Measurements from ENCODE around the gene GPC1. TPM values are rescaled to one million over a fixed set of nuclear protein-coding genes. Genes with fewer than 3 reads are reported as not detected.

Gene GPC1
- total and polyA plus RNA-seq, 2 of the 13 experiments (the other 11 are each of a cell fraction or from before 2014, with no cell fraction given) = 4.0 to 5.5 TPM

DNA sequence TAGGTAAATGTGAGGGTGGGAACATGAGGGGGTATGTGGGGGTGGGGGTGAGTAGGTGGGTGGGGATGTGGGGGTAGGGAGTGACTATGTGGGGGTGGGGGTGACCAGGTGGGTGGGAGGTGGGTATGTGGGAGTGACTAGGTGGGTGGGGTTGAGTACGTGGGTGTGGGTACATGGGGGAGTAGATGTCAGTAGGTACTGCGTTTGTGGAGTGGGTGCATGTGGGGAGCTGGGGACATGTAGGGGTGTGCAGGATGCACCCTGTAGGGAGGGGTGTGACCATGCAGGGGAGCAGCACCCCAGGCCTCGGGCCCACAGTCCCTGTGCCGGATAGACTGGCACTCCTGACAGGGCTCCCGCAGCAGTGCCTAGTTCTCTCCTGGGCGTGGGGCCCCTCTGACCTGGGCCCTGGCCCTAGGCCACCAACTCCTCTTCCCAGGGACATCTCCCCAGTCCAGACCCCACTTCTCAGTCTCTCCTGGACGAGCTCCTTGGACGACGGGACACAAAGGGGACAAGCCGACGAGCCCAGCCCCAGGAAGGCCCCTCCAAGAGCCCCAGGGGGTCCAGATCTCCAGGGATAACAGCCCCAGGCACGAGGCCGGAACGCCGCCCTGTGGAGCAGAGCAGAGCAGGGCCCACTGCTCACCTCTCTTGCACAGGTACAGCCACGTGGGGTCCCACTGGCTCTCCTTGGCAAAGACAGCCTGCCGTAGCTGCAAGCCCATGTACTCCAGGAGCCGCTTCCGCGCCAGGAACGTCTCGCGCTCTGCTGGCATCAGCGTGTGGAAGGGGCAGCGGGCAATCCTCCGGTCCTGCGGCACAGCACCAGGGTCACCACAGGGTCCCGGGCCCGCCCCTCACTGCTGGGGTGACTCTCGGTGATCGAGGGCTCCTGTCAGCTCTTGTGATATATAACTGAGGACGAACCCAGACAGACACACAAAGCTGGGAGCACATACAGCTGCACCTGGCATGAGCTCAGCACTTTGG lies 64.1 kb downstream of the GPC1 start:
- 94% methylated on average over 27 of the region's 32 CpGs for WGBS (ENCODE audit: low lambda C conversion rate)
- no peaks in the 10 kb centered on the region for H4K20me1 ChIP-seq (ENCODE audit: insufficient read depth, low read length)
- H3K4me3 ChIP-seq (replicated peaks in 1 of 3; ENCODE audit: insufficient read depth in 1 of 3, low read depth in 2 of 3, low read length in 3 of 3) = no peak overlapping the region
- H3K4me2 ChIP-seq (ENCODE audit: low read depth, low read length) = no peak overlapping the region
- H3K9ac ChIP-seq (ENCODE audit: insufficient read depth, low read depth, low read length) = no peak overlapping the region
- intact Hi-C loops (cut with micrococcal nuclease; ENCODE audit: unreplicated experiment) = no loop called here
- ChIA-PET CTCF (ENCODE audit: low intra/inter-chr PET ratio, low total read pairs) (no interaction called here), POLR2A (no interaction called here)
- no peaks in the 10 kb centered on the region for H3K9me3 ChIP-seq (ENCODE audit: low read length)
- H3K27me3 ChIP-seq (ENCODE audit: control insufficient read depth in 1 of 2, insufficient read depth in 2 of 2, low read length in 2 of 2) = no peaks in the 10 kb centered on the region
- peaks cover 14 to 22% of the 10 kb centered on the region in 2 experiments; a peak in 4 of 5 replicates for H3K36me3 ChIP-seq (replicated peaks in 1 of 2; ENCODE audit: control insufficient read depth in 1 of 2, insufficient read depth in 2 of 2, low read length in 2 of 2)
- DNase-seq (ENCODE audit: low spot score) = no peak
- in situ Hi-C loops (cut with HindIII; ENCODE audit: extremely low pct_ligation_motif_present, low pct_unique_long_range_greater_than_20kb) = no loop called here
- no peak; the same call in 1 of the 3 replicates for ATAC-seq
- H3K27ac ChIP-seq (ENCODE audit: extremely low read length, insufficient read depth, low read length) = no peak overlapping the region
- no peaks in the 10 kb centered on the region for H3K79me2 ChIP-seq (ENCODE audit: insufficient read depth, low read length)
- TF ChIP-seq, protein P1, sequence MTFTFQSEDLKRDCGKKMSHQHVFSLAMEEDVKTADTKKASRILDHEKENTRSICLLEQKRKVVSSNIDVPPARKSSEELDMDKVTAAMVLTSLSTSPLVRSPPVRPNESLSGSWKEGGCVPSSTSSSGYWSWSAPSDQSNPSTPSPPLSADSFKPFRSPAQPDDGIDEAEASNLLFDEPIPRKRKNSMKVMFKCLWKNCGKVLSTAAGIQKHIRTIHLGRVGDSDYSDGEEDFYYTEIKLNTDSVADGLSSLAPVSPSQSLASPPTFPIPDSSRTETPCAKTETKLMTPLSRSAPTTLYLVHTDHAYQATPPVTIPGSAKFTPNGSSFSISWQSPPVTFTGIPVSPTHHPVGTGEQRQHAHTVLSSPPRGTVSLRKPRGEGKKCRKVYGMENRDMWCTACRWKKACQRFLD (CRISPR knock-in tag; IDR thresholded peaks at IDR 0.05; ENCODE audit: borderline replicate concordance) = no peak
- TF ChIP-seq AGO2 (optimal IDR thresholded peaks at IDR 0.05; ENCODE audit: low read depth, low read length) (peak; percentile 33), ARNTL (CRISPR knock-in tag; IDR thresholded peaks at IDR 0.05) (no peak), ZBTB7B (CRISPR knock-in tag; IDR thresholded peaks at IDR 0.05) (no peak)
- TF ChIP-seq, protein P2, sequence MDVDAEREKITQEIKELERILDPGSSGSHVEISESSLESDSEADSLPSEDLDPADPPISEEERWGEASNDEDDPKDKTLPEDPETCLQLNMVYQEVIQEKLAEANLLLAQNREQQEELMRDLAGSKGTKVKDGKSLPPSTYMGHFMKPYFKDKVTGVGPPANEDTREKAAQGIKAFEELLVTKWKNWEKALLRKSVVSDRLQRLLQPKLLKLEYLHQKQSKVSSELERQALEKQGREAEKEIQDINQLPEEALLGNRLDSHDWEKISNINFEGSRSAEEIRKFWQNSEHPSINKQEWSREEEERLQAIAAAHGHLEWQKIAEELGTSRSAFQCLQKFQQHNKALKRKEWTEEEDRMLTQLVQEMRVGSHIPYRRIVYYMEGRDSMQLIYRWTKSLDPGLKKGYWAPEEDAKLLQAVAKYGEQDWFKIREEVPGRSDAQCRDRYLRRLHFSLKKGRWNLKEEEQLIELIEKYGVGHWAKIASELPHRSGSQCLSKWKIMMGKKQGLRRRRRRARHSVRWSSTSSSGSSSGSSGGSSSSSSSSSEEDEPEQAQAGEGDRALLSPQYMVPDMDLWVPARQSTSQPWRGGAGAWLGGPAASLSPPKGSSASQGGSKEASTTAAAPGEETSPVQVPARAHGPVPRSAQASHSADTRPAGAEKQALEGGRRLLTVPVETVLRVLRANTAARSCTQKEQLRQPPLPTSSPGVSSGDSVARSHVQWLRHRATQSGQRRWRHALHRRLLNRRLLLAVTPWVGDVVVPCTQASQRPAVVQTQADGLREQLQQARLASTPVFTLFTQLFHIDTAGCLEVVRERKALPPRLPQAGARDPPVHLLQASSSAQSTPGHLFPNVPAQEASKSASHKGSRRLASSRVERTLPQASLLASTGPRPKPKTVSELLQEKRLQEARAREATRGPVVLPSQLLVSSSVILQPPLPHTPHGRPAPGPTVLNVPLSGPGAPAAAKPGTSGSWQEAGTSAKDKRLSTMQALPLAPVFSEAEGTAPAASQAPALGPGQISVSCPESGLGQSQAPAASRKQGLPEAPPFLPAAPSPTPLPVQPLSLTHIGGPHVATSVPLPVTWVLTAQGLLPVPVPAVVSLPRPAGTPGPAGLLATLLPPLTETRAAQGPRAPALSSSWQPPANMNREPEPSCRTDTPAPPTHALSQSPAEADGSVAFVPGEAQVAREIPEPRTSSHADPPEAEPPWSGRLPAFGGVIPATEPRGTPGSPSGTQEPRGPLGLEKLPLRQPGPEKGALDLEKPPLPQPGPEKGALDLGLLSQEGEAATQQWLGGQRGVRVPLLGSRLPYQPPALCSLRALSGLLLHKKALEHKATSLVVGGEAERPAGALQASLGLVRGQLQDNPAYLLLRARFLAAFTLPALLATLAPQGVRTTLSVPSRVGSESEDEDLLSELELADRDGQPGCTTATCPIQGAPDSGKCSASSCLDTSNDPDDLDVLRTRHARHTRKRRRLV (CRISPR knock-in tag; IDR thresholded peaks at IDR 0.05) = no peak
- H3K4me1 ChIP-seq (ENCODE audit: insufficient read depth, low read length) = no peaks in the 10 kb centered on the region
- no TSS peak for BruUV-seq (replicated peaks)
- no peak for FAIRE-seq
- H2AFZ ChIP-seq (ENCODE audit: low read length) = no peak overlapping the region
